HUES6 (cell line): ENCODE data around the gene TAF3.

Experiments
- H3K27ac ChIP-seq: 2 replicates; pipeline ENCODE4 v1.7.0; 2013; ENCODE audit warnings: low read depth, mild to moderate bottlenecking, low read length, inconsistent platforms
- H3K27me3 ChIP-seq: 2 replicates; pipeline ENCODE4 v1.6.1; 2013; ENCODE audit warnings: low read length; ENCODE audit not compliant: control insufficient read depth, insufficient read depth
- H3K36me3 ChIP-seq: 2 replicates; pipeline ENCODE4 v1.6.1; 2013; ENCODE audit warnings: low read length; ENCODE audit not compliant: control insufficient read depth, insufficient read depth
- H3K4me1 ChIP-seq: 2 replicates; pipeline ENCODE4 v1.6.1; 2013; ENCODE audit warnings: low read length; ENCODE audit not compliant: control insufficient read depth, insufficient read depth
- H3K4me3 ChIP-seq: 2 replicates; pipeline ENCODE4 v1.5.1; 2013; ENCODE audit warnings: low read depth, low read length
- H3K9ac ChIP-seq: one replicate; pipeline ENCODE4 v1.6.1; 2013; ENCODE audit warnings: mild to moderate bottlenecking, low read length
- H3K9me3 ChIP-seq: 2 replicates; pipeline ENCODE4 v1.6.1; 2013; ENCODE audit warnings: low read depth, low read length; ENCODE audit not compliant: control insufficient read depth, insufficient read depth

The TAF3 gene

DNA sequence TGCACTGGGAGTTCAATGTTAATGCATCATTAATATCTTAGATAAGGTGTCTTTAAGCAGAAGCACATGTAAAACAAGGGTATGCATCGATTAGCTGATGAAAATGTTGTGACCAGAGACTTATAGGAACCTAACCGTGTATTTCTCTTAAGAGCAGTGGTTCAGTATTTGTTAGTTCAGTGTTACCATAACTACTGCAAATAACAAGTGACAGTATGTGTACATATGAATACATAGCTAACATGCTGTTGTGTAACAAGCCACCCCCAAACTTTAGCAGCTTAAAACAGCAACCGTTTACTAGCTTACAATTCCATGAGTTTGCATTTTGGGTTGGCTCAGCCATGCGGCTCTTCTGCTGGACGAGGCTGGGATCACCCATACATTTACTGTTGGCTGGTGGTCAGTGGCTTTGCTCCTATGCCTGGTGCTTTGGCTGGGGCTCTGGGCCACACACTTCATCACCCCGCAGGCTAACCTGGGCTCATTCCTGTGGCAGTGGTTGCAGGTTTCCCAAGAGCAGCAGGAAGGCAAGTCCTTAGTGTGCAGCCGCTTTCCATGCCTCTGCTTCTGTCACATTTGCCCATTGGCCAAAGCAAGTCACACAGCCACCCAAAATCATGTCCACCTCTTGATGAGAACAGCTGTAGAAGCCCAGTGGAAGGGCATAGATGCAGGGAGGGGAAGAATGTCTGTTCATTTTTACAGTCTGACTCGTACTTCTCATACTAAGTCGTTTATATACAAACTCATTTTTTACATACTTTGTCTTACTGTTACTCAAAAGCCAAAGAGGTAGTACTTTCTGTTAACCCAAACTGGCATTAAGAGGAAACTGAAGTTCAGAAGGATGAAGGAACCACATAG lies 132.9 kb downstream of the TAF3 start:
- H3K4me3 ChIP-seq: no peak overlapping the region

DNA sequence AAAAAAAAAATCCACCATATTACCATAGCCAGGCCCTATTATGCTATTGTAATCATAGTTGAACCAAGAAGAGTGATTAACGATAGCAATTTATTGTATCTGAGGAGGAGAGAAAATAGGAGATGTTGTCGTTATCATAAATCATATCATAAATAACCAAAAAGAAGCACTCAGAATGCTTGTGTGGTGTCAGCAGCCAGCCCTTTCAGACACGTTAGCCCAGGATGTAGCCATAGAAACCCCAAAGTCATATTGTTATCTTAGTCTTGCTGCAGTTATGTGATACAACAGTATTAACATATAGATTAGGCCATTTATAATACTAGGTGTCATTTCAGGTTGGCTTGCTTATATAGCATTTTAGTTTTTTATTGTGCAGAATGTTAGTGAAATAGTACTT lies 134.0 kb downstream of the TAF3 start:
- no peak overlapping the region for H3K9ac ChIP-seq
- no peaks in the 10 kb centered on the region for H3K27me3 ChIP-seq
- H3K4me1 ChIP-seq: no peaks in the 10 kb centered on the region; the same call in 1 of the 2 replicates
- no peak overlapping the region for H3K27ac ChIP-seq
- H3K36me3 ChIP-seq: no peaks in the 10 kb centered on the region
- 0 out of 2 replicates have a peak, but pooled peaks cover 4% of the 10 kb centered on the region for H3K9me3 ChIP-seq
- H3K4me3 ChIP-seq: no peak overlapping the region

More for the DNA sequence above, 132.9 kb downstream of the TAF3 start:
- Histone ChIP-seq H3K27me3 (no peaks in the 10 kb centered on the region), H3K9ac (no peak overlapping the region), H3K9me3 (0 out of 2 replicates have a peak, but pooled peaks cover 4% of the 10 kb centered on the region), H3K27ac (no peak overlapping the region), H3K36me3 (no peaks in the 10 kb centered on the region), H3K4me1 (no peaks in the 10 kb centered on the region; the same call in 1 of the 2 replicates)

DNA sequence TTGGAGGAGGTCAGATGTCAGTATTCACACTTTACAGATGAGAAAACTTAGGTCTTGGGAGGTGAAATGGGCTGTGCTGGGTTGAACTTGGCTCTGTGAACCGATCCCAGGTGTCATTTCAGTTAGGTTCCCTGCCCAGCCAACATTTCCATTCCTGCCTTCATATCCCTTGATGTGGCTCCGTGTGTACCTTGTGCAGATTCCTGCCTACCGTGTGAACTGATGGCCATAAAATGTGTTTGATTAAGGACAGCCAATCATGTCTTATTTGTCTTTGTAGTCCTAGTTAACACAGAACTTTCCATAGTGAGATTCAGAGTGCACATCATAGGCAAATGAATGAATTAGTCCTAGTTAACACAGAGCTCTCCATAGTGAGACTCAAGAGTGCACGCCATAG lies 135.1 kb downstream of the TAF3 start:
- Histone ChIP-seq H3K36me3 (no peaks in the 10 kb centered on the region), H3K4me1 (no peaks in the 10 kb centered on the region; the same call in 1 of the 2 replicates), H3K4me3 (no peak overlapping the region), H3K9ac (no peak overlapping the region), H3K27me3 (no peaks in the 10 kb centered on the region), H3K9me3 (0 out of 2 replicates have a peak, but pooled peaks cover 4% of the 10 kb centered on the region), H3K27ac (no peak overlapping the region)

DNA sequence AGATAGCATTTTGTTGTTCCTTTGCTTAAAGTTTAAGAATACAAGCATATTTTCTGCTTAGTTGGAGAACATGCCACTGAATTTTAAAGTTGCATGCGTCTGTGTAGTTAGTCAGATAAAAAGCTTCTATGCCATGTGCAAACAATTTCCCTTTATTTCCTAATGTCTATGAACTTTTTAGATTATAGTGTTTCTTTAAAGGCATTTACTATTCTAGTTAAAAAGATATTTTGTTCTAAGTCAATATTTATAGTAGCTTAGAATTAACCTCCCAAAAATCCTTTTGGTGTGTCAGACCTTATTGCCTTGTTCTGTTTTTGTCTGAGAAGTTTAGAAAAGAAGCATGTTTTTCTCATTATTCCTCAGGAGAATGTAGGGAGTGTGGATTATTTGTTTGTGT lies 137.1 kb downstream of the TAF3 start:
- Histone ChIP-seq H3K4me1 (no peaks in the 10 kb centered on the region), H3K9ac (no peak overlapping the region), H3K36me3 (no peaks in the 10 kb centered on the region), H3K4me3 (no peak overlapping the region), H3K27me3 (no peaks in the 10 kb centered on the region), H3K9me3 (0 out of 2 replicates have a peak, but pooled peaks cover 4% of the 10 kb centered on the region), H3K27ac (no peak overlapping the region)

DNA sequence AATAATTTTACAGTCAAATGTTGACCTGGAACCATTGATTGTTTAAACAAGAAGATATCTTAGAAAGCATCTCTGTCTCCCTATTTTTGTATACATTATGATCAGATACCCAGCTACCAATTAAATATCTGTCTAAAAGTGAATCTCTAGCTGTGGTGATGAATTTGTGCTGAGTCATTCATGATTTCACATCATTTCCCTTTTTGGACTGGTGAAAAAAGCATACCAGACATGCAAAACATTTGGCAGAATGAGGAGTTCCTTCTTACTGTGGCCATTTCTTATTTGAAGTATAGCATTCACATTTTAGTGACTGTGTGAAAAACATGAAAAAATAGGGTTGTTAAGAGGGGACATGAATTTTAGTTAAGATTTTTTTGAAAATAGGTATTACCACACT lies 138.2 kb downstream of the TAF3 start:
- H3K27me3 ChIP-seq: no peaks in the 10 kb centered on the region
- no peaks in the 10 kb centered on the region for H3K9me3 ChIP-seq
- H3K27ac ChIP-seq: no peak overlapping the region
- no peaks in the 10 kb centered on the region for H3K36me3 ChIP-seq
- no peaks in the 10 kb centered on the region for H3K4me1 ChIP-seq
- H3K4me3 ChIP-seq: no peak overlapping the region
- no peak overlapping the region for H3K9ac ChIP-seq

DNA sequence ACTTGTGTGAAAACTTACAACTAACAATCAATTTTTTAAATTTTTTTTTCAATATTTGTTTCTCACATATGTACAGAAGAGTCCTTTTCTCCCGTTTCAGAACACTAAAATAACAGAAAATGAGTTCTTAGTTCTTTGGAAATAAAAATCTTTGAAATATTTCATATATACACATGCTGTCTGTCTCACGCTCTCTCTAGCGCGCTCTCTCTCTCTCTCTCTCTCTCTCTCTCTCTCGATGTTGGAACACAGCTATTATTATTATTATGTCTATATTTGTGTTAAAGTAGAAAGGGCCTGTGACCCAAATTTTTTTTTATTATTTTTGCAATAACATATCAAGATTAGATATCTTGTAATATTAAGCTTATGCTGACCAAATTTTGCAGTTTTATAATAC lies 139.3 kb downstream of the TAF3 start:
- H3K27me3 ChIP-seq: no peaks in the 10 kb centered on the region
- no peaks in the 10 kb centered on the region for H3K4me1 ChIP-seq
- H3K36me3 ChIP-seq: no peaks in the 10 kb centered on the region
- H3K4me3 ChIP-seq: no peak overlapping the region
- H3K9ac ChIP-seq: no peak overlapping the region
- H3K27ac ChIP-seq: no peak overlapping the region
- no peaks in the 10 kb centered on the region for H3K9me3 ChIP-seq

DNA sequence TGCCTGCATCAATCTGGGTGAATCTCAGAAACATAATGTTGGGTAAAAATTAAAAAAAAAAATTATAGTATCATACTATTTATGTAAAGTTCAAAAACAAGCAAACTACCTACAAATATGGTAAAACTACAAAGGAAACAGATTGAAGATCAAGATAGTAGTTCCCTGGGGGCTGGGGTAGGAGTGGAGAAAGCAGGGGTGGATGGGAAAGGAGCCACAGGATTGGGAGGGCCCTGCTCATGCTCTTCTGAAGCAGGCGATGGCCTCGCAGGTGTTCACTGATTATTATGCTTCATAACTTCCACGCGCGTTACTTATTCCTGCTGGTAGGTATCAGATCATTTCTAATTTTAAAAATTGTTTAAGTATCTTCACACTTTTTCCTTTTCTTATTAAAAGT lies 140.1 kb downstream of the TAF3 start:
- Histone ChIP-seq H3K27ac (no peak overlapping the region), H3K9me3 (no peaks in the 10 kb centered on the region), H3K27me3 (no peaks in the 10 kb centered on the region), H3K9ac (no peak overlapping the region), H3K36me3 (no peaks in the 10 kb centered on the region), H3K4me3 (no peak overlapping the region), H3K4me1 (no peaks in the 10 kb centered on the region)

DNA sequence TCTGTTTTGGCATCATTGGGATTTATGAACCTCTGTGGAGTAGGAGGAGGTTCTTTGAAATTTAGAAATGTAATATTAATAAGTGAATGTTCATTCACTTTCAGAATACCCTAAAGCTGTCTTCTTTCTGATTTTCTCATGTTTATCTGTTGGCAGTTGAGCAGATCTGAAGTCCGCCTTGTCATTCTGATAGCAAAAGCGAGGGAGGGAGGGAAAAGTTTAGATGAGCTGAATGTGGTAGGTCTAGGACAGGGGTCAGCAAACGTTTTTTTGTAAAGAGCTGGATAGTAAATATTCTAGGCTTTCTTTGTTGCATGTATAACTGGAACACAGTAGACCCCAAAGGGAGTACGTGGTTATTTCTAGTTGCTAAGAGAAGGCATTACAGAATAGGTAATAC lies 141.8 kb downstream of the TAF3 start:
- Histone ChIP-seq H3K9me3 (no peaks in the 10 kb centered on the region), H3K4me1 (no peaks in the 10 kb centered on the region), H3K4me3 (no peak overlapping the region), H3K9ac (no peak overlapping the region), H3K27ac (no peak overlapping the region), H3K36me3 (0 out of 2 replicates have a peak, but pooled peaks cover 9% of the 10 kb centered on the region), H3K27me3 (no peaks in the 10 kb centered on the region)

DNA sequence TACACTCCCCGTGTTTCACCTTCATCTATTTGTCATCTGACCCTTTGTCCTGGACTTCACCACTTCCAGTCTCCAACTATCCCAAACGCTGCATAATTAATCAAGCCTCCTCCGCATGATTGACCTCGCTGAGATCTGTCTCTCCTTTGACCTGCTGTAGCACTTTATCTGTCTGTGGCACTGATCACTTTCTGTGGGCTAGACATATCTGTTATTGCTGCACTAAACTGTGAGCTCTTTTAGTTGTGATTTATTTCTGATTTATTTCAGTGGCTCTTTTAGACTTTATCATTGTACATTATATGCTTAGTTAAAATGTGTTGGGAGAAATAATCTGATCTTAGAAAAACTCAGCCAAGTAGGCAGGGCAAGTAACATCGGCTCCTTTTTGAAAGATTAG lies 144.3 kb downstream of the TAF3 start:
- H3K9ac ChIP-seq: no peak overlapping the region
- H3K36me3 ChIP-seq: peaks cover 12% of the 10 kb centered on the region; the same call in 1 of the 2 replicates
- H3K4me1 ChIP-seq: no peaks in the 10 kb centered on the region
- H3K9me3 ChIP-seq: no peaks in the 10 kb centered on the region
- no peaks in the 10 kb centered on the region for H3K27me3 ChIP-seq
- no peak overlapping the region for H3K4me3 ChIP-seq
- H3K27ac ChIP-seq: no peak overlapping the region

DNA sequence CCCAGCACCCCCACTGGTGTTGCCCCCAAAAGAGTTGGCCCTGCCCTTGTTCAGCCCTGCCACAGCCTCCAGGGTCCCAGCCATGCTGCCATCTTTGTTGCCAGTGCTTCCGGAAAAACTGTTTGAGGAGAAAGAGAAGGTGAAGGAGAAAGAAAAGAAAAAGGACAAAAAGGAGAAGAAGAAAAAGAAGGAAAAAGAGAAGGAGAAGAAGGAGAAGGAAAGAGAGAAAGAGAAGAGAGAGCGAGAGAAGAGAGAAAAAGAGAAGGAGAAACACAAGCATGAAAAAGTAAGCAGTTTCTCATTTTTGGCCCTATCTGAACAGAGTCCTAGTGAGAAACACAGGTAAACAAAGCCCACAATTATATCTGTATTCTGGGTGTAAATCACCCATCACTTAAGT lies 147.2 kb downstream of the TAF3 start:
- Histone ChIP-seq H3K27me3 (no peaks in the 10 kb centered on the region), H3K36me3 (peaks cover 12% of the 10 kb centered on the region; the same call in 1 of the 2 replicates), H3K9me3 (no peaks in the 10 kb centered on the region), H3K27ac (no peak overlapping the region), H3K4me3 (no peak overlapping the region), H3K4me1 (no peaks in the 10 kb centered on the region), H3K9ac (no peak overlapping the region)

DNA sequence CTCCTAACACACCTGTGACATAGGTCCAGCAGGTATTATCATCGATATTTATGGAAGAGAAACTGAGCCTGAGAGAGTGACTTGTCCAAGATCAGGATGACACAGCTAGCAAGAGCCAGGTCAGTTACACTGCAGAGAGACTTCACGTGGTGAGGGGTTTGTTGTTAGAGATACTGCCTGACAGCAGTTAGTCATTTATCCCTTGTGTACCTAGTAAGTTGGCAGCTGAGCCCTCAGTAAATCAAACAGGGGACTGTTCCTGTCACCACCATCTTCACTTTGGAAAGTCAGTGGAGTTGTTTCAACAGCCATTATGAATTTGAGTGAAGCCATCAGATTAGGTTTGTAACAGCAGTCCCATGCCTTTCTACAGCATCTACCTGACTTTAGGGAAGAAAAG lies 148.7 kb downstream of the TAF3 start:
- no peak overlapping the region for H3K4me3 ChIP-seq
- H3K36me3 ChIP-seq: peaks cover 12% of the 10 kb centered on the region; the same call in 1 of the 2 replicates
- no peak overlapping the region for H3K27ac ChIP-seq
- no peaks in the 10 kb centered on the region for H3K4me1 ChIP-seq
- H3K9ac ChIP-seq: no peak overlapping the region
- H3K27me3 ChIP-seq: no peaks in the 10 kb centered on the region
- H3K9me3 ChIP-seq: no peaks in the 10 kb centered on the region
